ENCODE results near the gene CD2AP. TPM values are rescaled to one million over a fixed set of nuclear protein-coding genes. Genes with fewer than 3 reads are reported as not detected.
A peak's percentile ranks its signal among the peaks of the same experiment; 100 is the strongest.
"Not testable (repeated sequence)": the region's sequence is repeated elsewhere in the genome, so short reads cannot be mapped to it uniquely, and the experiment has no call there.

The CD2AP gene, protein sequence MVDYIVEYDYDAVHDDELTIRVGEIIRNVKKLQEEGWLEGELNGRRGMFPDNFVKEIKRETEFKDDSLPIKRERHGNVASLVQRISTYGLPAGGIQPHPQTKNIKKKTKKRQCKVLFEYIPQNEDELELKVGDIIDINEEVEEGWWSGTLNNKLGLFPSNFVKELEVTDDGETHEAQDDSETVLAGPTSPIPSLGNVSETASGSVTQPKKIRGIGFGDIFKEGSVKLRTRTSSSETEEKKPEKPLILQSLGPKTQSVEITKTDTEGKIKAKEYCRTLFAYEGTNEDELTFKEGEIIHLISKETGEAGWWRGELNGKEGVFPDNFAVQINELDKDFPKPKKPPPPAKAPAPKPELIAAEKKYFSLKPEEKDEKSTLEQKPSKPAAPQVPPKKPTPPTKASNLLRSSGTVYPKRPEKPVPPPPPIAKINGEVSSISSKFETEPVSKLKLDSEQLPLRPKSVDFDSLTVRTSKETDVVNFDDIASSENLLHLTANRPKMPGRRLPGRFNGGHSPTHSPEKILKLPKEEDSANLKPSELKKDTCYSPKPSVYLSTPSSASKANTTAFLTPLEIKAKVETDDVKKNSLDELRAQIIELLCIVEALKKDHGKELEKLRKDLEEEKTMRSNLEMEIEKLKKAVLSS
- 34.0 and 44.3 TPM in 2 replicates for total RNA-seq (2014; rRNA removed; shearing (Covaris generic))

DNA sequence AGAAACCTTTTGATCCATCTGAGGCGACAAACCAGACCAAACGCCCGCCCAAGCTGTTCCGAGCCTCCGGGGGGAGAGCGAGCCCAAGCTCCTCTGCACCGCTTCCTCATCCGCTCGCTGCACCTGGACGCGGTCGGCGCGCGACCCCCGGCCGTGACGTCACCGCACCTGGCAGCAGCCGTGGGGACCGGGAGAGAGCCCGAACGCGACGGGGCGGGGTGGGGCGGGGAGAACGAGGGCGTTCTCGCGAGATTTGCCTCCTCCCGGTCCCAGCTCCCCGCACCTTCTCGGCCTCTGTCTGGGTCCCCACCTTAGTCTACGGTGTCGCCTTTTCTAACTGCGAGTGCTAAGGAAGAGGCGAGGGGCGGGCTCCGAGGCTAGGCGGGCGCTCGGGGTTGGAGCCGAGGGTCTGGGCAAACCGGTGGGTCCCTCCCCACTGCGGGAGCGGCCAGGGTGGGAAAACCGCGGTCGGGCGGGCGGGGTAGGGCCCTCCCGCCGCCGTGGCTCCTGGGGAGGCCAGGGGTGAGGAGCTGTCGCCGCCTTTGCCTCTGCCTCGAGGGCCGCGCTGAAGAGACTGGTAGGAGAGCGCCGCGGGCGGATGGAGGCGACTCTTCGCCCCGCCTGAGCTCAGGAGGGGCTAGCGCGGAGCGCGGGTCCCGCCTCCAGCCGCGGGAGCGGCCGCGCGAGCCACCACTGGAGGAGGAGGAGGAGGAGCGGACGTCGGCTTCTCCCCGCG lies at the start of gene CD2AP:
TSS of gene CD2AP (plus strand) at position 293 of the 736 bp plus-strand sequence. CDS start 456 bp downstream, outside the sequence.
- no peaks in the 10 kb centered on the region for H3K27me3 ChIP-seq (ENCODE audit: control insufficient read depth, insufficient read depth, low read length)

DNA sequence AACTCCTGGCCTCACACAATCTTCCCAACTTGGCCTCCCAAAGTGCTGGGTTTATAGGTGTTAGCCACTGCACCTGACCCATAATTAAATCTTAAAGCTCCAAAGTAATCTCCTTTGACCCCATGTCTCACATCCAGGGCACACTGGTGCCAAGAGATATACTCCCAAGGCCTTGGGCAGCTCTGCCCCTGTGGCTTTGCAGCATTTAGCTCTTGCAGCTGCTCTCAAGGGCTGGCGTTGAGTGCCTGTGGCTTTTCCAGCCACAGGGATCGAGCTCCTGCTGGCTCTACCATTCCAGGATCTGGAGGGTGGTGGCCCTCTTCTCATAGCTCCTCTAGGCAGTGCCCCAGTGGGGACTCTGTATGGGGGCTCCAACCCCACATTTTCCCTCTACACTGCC lies 49.3 kb upstream of the CD2AP start:
- H3K27me3 ChIP-seq (ENCODE audit: control insufficient read depth, insufficient read depth, low read length): no peaks in the 10 kb centered on the region
- H3K4me3 ChIP-seq (ENCODE audit: insufficient read depth, low read depth, low read length): no peak overlapping the region
- no peak for DNase-seq
- H3K36me3 ChIP-seq (replicated peaks; ENCODE audit: control insufficient read depth, insufficient read depth, low read length): no peaks in the 10 kb centered on the region

More for the DNA sequence above, at the start of gene CD2AP:
- DNase-seq: peak; percentile 95
- peak within 1 kb of the TSS; percentile 99 for H3K4me3 ChIP-seq (ENCODE audit: insufficient read depth, low read depth, low read length)
- H3K36me3 ChIP-seq (replicated peaks; ENCODE audit: control insufficient read depth, insufficient read depth, low read length): no peaks in the 10 kb centered on the region

DNA sequence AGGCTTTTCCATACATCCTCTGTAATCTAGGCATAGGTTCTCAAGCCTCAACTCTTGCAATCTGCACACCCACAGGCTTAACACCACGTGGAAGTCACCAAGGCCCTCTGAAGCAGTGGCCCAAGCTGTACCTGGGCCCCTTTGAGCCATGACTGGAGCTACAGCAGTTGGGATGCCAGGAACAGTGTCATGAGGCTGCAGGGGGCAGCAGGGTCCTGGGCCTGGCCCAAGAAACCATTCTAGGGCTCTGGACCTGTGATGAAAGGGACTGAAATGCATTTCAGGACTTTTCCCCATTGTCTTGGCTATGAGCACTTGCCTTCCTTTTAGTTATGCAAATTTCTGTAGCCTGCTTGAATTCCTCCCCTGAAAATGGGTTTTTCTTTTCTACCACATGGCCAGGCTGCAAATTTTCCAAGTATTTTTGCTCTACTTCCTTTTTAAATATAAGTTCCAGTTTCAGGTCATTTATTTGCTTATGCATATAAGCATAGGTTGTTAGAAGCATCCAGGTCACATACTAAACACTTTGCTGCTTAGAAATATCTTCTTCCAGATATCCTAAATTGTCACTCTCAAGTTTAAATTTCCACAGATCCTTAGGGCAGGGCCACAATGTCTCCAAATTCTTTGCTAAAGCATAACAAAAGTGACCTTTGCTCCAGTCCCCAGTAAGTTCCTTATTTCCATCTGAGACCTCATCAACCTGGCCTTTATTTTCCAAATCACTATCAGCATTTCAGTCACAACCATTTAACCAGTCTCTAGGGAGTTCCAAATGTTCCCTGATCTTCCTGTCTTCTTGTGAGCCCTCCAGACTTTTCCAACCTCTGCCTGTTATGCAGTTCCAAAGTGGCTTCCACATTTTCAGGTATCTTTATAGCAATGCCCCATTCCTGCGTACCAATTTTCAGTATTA lies 48.6 kb upstream of the CD2AP start:
- H3K4me3 ChIP-seq (ENCODE audit: insufficient read depth, low read depth, low read length): no peak overlapping the region
- no peaks in the 10 kb centered on the region for H3K36me3 ChIP-seq (replicated peaks; ENCODE audit: control insufficient read depth, insufficient read depth, low read length)
- DNase-seq: peak; percentile 22
- no peaks in the 10 kb centered on the region for H3K27me3 ChIP-seq (ENCODE audit: control insufficient read depth, insufficient read depth, low read length)

DNA sequence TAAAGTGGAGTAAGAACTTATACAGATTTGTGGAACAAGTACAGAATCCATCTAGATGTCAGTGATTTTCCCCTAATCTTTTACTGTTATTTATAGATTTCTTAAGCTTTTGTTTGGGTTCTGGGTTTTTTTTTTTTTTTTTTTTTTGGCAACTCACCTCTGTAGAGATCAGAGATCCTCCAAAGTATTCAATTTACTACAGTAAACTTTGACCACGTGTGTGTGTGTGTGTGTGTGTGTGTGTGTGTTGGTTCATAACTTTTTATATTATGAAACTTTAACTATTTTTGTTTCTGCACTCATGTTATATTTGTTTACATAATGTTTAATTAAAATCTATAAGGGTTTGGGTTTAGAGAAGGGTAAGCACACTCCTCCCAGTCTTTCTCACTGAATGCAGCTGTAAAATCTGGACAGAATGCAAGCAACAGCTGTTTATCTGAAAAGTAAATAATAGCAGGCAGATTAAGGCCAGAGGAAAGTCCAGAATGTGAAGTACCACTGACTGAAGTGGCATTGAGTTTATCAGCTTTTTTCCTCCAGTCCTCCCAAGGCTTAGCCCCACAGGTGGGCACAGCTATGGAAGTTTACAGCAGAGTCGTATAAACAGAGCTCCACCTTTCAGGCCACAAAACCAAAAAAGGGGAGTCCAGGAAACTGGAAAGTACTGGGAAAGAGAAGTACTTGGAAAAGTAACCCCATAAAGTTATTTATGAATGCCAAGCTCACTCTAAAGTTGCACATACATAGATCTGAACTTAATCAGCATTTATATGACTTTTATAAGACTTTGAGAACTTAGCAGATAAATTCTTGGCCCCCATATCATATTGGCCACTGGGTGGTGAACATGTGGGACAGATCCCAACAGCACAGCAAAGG lies 43.0 kb upstream of the CD2AP start:
- Histone ChIP-seq H3K27me3 (ENCODE audit: control insufficient read depth, insufficient read depth, low read length) (no peaks in the 10 kb centered on the region), H3K4me3 (ENCODE audit: insufficient read depth, low read depth, low read length) (no peak overlapping the region), H3K36me3 (replicated peaks; ENCODE audit: control insufficient read depth, insufficient read depth, low read length) (no peaks in the 10 kb centered on the region)
- no peak for DNase-seq

DNA sequence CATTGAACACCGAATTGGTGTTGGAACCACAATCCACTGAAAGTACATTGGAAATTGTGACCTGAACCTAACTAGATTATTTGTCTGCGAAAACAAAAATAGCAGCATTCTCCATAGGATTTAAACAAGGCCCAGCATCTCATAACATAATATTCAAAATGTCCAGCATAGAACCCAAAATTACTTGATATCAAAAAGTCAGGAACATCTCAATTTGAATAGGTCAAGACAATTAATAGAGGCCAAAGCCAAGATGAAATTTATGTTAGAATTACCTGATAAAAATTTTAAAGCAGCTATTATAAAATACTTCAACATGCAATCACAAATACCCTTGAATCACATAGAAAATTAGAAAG lies 42.4 kb upstream of the CD2AP start:
- no peak overlapping the region for H3K4me3 ChIP-seq (ENCODE audit: insufficient read depth, low read depth, low read length)
- no peaks in the 10 kb centered on the region for H3K27me3 ChIP-seq (ENCODE audit: control insufficient read depth, insufficient read depth, low read length)
- no peaks in the 10 kb centered on the region for H3K36me3 ChIP-seq (replicated peaks; ENCODE audit: control insufficient read depth, insufficient read depth, low read length)
- no peak for DNase-seq

DNA sequence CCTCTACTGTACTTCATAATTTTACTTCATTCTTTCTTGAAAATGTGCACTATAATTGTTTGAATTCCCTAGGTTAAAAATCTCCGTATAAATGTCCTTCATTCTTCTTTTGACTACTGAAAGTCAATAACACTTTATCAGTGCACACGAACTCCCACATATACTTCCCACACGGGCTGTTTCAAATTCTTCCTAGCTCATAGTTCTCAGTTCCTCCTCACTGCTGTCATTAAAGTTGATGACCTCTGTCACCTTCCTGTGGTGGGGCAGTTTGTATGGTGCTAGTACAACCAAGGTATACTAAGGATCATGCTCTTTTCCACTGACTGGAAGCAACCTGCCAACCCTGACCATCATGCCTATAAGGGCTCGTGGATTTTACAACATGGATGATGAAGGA lies 40.0 kb upstream of the CD2AP start:
- Histone ChIP-seq H3K27me3 (ENCODE audit: control insufficient read depth, insufficient read depth, low read length) (no peaks in the 10 kb centered on the region), H3K36me3 (replicated peaks; ENCODE audit: control insufficient read depth, insufficient read depth, low read length) (no peaks in the 10 kb centered on the region), H3K4me3 (ENCODE audit: insufficient read depth, low read depth, low read length) (no peak overlapping the region)
- DNase-seq: no peak

DNA sequence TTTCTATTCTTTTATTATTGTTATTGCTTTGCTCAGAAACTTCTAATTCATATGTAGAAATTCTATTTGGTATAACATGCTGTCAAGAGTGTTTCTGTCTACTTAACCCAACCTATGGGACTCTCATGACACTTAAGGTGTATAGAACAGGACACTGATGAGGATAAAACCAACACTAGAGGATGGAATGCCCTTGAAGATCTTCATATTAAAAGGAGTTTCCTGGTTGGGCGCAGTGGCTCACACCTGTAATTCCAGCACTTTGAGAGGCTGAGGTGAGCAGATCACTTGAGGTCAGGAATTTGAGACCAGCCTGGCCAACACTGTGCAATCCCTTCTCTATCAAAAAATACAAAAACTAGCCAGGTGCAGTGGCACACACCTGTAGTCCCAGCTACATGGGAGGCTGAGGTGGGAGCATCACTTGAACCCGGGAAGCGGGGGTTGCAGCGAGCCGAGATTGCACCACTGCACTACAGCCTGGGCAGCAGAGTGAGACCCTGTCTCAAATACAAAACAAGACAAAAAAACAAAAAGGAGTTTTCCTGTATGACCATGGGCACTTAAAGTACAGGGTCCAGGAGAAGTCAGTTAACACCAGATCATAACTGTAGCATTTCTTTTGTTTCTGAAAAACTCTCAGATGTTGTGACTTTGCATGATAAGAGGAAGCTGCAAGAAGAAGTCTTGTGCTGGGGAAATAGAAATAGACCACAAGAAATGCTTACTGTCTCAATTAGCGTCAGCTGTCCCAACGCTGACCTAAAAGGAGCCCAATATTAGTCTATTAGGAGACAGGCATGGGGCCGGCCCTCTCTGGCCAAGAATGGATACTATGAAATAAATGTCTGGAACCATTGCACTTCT lies 38.9 kb upstream of the CD2AP start:
- no peaks in the 10 kb centered on the region for H3K36me3 ChIP-seq (replicated peaks; ENCODE audit: control insufficient read depth, insufficient read depth, low read length)
- H3K27me3 ChIP-seq (ENCODE audit: control insufficient read depth, insufficient read depth, low read length): no peaks in the 10 kb centered on the region
- no peak for DNase-seq
- no peak overlapping the region for H3K4me3 ChIP-seq (ENCODE audit: insufficient read depth, low read depth, low read length)

DNA sequence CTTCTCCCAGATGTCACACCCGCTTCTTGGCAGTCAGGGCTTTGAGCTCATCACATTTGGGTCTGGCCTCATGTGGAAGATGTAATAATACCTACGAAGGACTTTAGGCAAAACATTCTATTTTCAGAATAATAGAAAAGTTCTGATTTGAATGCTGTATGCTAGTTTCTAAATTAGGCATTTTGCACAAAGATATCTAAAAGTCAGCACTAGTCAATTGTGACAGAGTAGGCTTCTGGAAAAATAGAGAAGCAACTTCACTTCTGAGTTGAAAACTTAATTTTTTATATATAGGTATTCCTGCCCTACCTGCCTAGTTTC lies 38.3 kb upstream of the CD2AP start:
- no peak overlapping the region for H3K4me3 ChIP-seq (ENCODE audit: insufficient read depth, low read depth, low read length)
- no peaks in the 10 kb centered on the region for H3K36me3 ChIP-seq (replicated peaks; ENCODE audit: control insufficient read depth, insufficient read depth, low read length)
- H3K27me3 ChIP-seq (ENCODE audit: control insufficient read depth, insufficient read depth, low read length): no peaks in the 10 kb centered on the region
- DNase-seq: no peak

DNA sequence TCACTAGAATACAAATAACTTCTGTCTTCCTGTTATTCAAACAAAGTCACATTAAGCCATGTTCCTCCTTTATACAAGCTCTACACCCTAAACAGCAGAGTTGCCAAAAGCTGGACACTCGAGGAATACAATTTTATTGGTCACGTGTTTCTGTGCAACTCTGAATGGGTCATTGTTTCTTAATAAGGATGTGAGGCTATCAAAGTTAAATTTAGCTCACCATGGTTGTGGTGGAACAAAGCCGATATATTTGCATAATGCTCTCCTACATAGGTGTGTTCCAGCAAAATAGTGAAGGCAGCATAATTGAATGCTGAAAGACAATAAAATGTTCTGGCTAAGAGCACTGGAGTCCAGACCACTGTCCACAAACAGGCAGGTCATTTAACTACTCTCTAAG lies 36.9 kb upstream of the CD2AP start:
- Histone ChIP-seq H3K36me3 (replicated peaks; ENCODE audit: control insufficient read depth, insufficient read depth, low read length) (no peaks in the 10 kb centered on the region), H3K4me3 (ENCODE audit: insufficient read depth, low read depth, low read length) (no peak overlapping the region), H3K27me3 (ENCODE audit: control insufficient read depth, insufficient read depth, low read length) (no peaks in the 10 kb centered on the region)
- DNase-seq: no peak

DNA sequence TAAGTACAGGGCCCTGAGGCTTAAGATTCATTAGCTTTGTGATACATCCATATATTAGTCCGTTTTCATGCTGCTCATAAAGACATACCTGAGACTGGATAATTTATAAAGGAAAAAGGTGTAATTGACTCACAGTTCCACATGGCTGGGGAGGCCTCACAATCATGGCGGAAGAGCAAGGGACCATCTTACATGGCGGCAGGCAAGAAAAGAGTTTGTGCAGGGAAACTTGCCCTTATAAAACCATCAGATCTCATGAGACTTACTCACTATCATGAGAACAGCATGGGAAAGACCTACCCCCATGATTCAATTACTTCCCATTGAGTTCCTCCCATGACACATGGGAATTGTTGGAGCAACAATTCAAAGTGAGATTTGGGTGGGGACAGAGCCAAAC lies 32.6 kb upstream of the CD2AP start:
- not testable (repeated sequence) for H3K4me3 ChIP-seq (ENCODE audit: insufficient read depth, low read depth, low read length); H3K36me3 ChIP-seq (replicated peaks; ENCODE audit: control insufficient read depth, insufficient read depth, low read length); H3K27me3 ChIP-seq (ENCODE audit: control insufficient read depth, insufficient read depth, low read length); DNase-seq

DNA sequence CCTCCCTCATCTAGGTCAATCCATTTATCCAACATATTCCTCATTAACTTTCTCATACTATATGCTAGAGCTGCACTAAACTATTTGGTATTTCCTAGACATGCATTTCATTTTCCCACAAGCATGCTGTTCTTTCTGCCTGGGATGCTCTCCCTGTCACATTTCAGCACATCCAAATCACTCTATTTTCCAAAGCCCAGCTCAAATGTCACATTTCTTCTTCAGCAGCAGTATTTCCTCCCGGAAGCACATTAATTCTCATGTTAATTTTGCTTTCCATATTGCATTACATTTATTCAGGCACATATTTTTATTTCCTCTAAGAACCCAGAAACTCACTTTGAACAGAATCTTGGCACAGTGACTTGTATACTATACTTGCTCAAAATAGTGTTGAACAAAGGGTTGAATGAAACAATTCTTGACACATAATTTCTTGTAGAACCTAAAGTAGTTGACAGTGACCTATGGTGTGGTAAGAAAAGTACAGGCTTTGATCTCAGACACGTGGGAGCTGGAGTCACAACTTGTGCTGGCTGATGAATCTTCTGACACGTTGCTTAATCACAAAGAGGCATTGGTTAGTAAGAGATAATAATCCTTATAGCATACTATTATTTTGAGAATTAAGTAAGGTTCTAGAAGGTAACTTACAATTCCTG lies 30.8 kb upstream of the CD2AP start:
- Histone ChIP-seq H3K36me3 (replicated peaks; ENCODE audit: control insufficient read depth, insufficient read depth, low read length) (no peaks in the 10 kb centered on the region), H3K4me3 (ENCODE audit: insufficient read depth, low read depth, low read length) (no peak overlapping the region), H3K27me3 (ENCODE audit: control insufficient read depth, insufficient read depth, low read length) (no peaks in the 10 kb centered on the region)
- DNase-seq: no peak

DNA sequence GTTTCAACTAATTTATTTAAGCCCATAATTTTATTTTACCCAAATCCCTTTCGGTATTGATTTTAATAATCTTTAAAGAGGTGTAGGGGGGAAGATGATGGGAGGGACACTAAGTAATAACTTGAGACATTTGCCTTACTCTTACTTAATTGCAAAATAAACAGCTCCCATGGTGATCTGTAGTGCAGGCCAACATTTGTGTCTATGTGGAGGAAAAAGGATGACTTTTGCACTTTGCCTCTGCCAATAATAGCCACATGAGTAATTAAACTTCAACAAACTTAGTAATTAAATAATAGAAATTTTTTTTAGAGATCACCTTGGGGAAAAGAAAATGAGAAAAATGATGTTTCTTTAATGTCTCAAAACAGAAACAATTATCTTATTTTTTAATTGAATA lies 29.9 kb upstream of the CD2AP start:
- Histone ChIP-seq H3K27me3 (ENCODE audit: control insufficient read depth, insufficient read depth, low read length) (no peaks in the 10 kb centered on the region), H3K4me3 (ENCODE audit: insufficient read depth, low read depth, low read length) (no peak overlapping the region), H3K36me3 (replicated peaks; ENCODE audit: control insufficient read depth, insufficient read depth, low read length) (no peaks in the 10 kb centered on the region)
- DNase-seq: no peak

All from H7 (cell line).